Smooth muscle cell (in vitro differentiated cells): ENCODE measurements around the gene TTF2. TPM values are rescaled to one million over a fixed set of nuclear protein-coding genes. Genes with fewer than 3 reads are reported as not detected.

Experiments used
- DNase-seq: peaks from one replicate; lab custom pipeline; 2025; ENCODE audit not compliant: unreplicated experiment; lab: John Stamatoyannopoulos, UW
- H2AFZ ChIP-seq: fragments of 200-600 bp; sonication (generic); 2 replicates; pipeline ENCODE4 v1.6.0; 2016; ENCODE audit warnings: antibody characterized with exemption, low read depth, mild to moderate bottlenecking
- H3F3A ChIP-seq: fragments of 200-600 bp; sonication (generic); 2 replicates; pipeline ENCODE4 v1.6.0; 2017; ENCODE audit warnings: antibody characterized with exemption, low read depth
- H3K27ac ChIP-seq: fragments of 200-600 bp; sonication (generic); 2 replicates; pipeline ENCODE4 v1.5.1; 2016; ENCODE audit warnings: low read depth, mild to moderate bottlenecking
- H3K27me3 ChIP-seq: fragments of 200-600 bp; sonication (generic); 2 replicates; pipeline ENCODE4 v1.6.1; 2016; ENCODE audit warnings: low read depth, mild to moderate bottlenecking
- H3K36me3 ChIP-seq: fragments of 200-600 bp; sonication (generic); 2 replicates; pipeline ENCODE4 v1.5.1; 2016; ENCODE audit warnings: low read depth
- H3K4me1 ChIP-seq: fragments of 200-600 bp; sonication (generic); 2 replicates; pipeline ENCODE4 v1.5.1; 2016; ENCODE audit warnings: low read depth
- H3K4me2 ChIP-seq: fragments of 200-600 bp; sonication (generic); 2 replicates; pipeline ENCODE4 v1.6.0; 2016; ENCODE audit warnings: mild to moderate bottlenecking
- H3K4me3 ChIP-seq: fragments of 200-600 bp; sonication (generic); 2 replicates; pipeline ENCODE4 v1.5.1; 2016; ENCODE audit warnings: mild to moderate bottlenecking
- H3K79me2 ChIP-seq: fragments of 200-600 bp; sonication (generic); 2 replicates; pipeline ENCODE4 v1.6.0; 2016; ENCODE audit warnings: low read depth, mild to moderate bottlenecking
- H3K9ac ChIP-seq: fragments of 200-600 bp; sonication (generic); 2 replicates; pipeline ENCODE4 v1.6.0; 2016; ENCODE audit warnings: low read depth
- H3K9me3 ChIP-seq: fragments of 200-600 bp; sonication (generic); replicated peaks from 2 replicates; pipeline ENCODE4 v1.5.1; 2016; ENCODE audit warnings: low read depth
- H4K20me1 ChIP-seq: fragments of 200-600 bp; sonication (generic); 2 replicates; pipeline ENCODE4 v1.6.0; 2016; ENCODE audit warnings: low read depth
- CTCF ChIP-seq: fragments of 200-600 bp; sonication (generic); IDR thresholded peaks from 2 replicates; pipeline ENCODE4 v1.5.1; 2017; ENCODE audit warnings: borderline replicate concordance, mild to moderate bottlenecking, antibody characterized with exemption; ENCODE audit not compliant: insufficient read depth, poor library complexity, severe bottlenecking
- WGBS: methylation state at CpG from one replicate; pipeline ENCODE4 v1.1.7; 2016; ENCODE audit warnings: low lambda C conversion rate; 5-methylcytosine and 5-hydroxymethylcytosine counted together
- polyA plus RNA-seq: library from polyadenylated mRNA; unstranded; fragments of >200 nt; fragmentation: Nextera tagmentation; extraction: Ambion mirVana; gene quantifications from 2 replicates; pipeline ENCODE4 v1.2.1, GENCODE V29; 2016
- total RNA-seq: library from RNA; depleted of rRNA; stranded (reverse); fragments of >200 nt; gene quantifications from 2 replicates; pipeline ENCODE4 v1.2.3, GENCODE V29; 2014

The TTF2 gene
- total and polyA plus RNA-seq, 2 experiments from 2014 or later: 4.9 to 8.2 TPM

DNA sequence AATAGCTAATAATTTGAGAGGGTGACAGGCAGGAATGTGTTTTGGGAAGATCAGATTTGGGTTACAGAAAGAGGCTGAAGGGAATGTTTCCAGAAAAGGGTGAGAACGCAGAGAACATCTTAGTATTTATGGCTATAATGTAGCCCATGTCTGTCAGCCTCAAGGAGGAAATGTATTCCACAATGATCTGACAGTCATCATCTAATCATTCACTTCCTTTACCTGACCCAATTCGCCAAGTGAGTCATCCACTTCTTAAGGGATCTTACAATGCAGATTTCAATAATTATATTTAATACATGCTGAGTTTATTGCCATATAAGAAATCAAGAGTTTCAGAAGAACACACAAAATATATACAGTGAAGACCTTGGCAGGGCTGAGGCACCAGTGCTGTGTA, 50.6 kb downstream of the TTF2 start:
- Histone ChIP-seq H3K4me3 (no peak overlapping the region), H3K4me2 (no peak overlapping the region), H3K36me3 (no peaks in the 10 kb centered on the region), H3K27me3 (no peaks in the 10 kb centered on the region), H3K4me1 (no peaks in the 10 kb centered on the region), H4K20me1 (no peaks in the 10 kb centered on the region), H3K79me2 (no peaks in the 10 kb centered on the region), H3K27ac (no peak overlapping the region), H3K9me3 (no peaks in the 10 kb centered on the region), H2AFZ (no peak overlapping the region), H3K9ac (no peak overlapping the region), H3F3A (no peaks in the 10 kb centered on the region)
- DNase-seq: no peak
- WGBS: 88% methylated on average over 2 of the region's 2 CpGs
- TF ChIP-seq CTCF: no peak

DNA sequence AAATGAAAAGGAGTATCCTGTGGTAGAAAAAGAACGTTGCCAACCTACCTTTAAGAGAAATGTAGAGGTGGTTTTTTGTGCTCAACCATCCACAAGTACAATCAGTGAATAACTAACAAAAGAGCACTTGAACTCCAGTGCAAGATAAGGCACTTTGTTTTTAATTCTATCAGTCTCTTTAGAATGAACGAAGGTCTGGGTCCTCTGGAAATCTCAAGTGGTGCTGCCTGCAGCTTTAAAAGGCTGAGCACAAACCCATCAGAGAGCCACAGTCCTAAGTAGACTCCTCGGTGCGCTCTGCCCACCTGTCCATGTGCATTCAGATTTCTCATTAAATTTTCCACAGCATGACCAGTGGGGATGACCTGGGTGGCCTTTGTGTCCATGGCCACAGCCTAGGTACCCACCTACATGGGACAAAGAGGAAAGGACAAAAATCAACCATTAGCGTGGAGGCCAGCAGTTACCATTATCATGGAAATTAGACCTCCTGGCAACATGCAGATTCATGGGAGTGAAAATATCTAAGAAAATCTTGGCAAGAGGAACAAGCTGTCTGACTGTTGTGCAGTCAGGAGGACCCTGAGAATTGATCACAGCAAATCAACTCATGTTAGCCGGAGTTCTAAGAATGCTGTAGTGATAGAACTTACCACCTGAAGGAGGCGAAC, 52.1 kb downstream of the TTF2 start:
- Histone ChIP-seq H3K4me1 (no peaks in the 10 kb centered on the region), H3K27ac (no peak overlapping the region), H3K27me3 (no peaks in the 10 kb centered on the region), H3K36me3 (no peaks in the 10 kb centered on the region), H3K4me2 (no peak overlapping the region), H3K4me3 (no peak overlapping the region), H3K9me3 (no peaks in the 10 kb centered on the region), H4K20me1 (no peaks in the 10 kb centered on the region), H2AFZ (no peak overlapping the region), H3F3A (no peaks in the 10 kb centered on the region), H3K79me2 (no peaks in the 10 kb centered on the region), H3K9ac (no peak overlapping the region)
- no peak for DNase-seq
- no peak for TF ChIP-seq CTCF
- WGBS: 95% methylated on average over 7 of the region's 7 CpGs

- H3F3A ChIP-seq: no peaks in the 10 kb centered on the region
- no peaks in the 10 kb centered on the region for H3K27me3 ChIP-seq
- H3K4me1 ChIP-seq: no peaks in the 10 kb centered on the region
- H3K4me2 ChIP-seq: no peak overlapping the region
- H4K20me1 ChIP-seq: no peaks in the 10 kb centered on the region
- H3K4me3 ChIP-seq: no peak overlapping the region
- no peak overlapping the region for H3K27ac ChIP-seq
- H2AFZ ChIP-seq: no peak overlapping the region
- H3K9me3 ChIP-seq: no peaks in the 10 kb centered on the region
- no peaks in the 10 kb centered on the region for H3K79me2 ChIP-seq
- no peaks in the 10 kb centered on the region for H3K36me3 ChIP-seq
- no peak overlapping the region for H3K9ac ChIP-seq
- no peak for TF ChIP-seq CTCF
- 98% methylated on average over 11 of the region's 11 CpGs for WGBS
- no peak for DNase-seq
Observed at GRCh38 chr1:117113199-117113598, 53.1 kb downstream of the TTF2 start.

GRCh38 chr1:117114877-117115276, 54.8 kb downstream of the TTF2 start:
- no peak for TF ChIP-seq CTCF
- Histone ChIP-seq H3K79me2 (no peaks in the 10 kb centered on the region), H3K4me1 (no peaks in the 10 kb centered on the region), H3K4me2 (no peak overlapping the region), H3F3A (no peaks in the 10 kb centered on the region), H3K9ac (no peak overlapping the region), H3K36me3 (no peaks in the 10 kb centered on the region), H3K4me3 (no peak overlapping the region), H3K27me3 (no peaks in the 10 kb centered on the region), H2AFZ (no peak overlapping the region), H4K20me1 (no peaks in the 10 kb centered on the region), H3K27ac (no peak overlapping the region), H3K9me3 (no peaks in the 10 kb centered on the region)
- WGBS: 95% methylated on average over 2 of the region's 2 CpGs
- no peak for DNase-seq
